ENCODE measurements around the gene CRIP3. TPM values are rescaled to one million over a fixed set of nuclear protein-coding genes. Genes with fewer than 3 reads are reported as not detected.

The CRIP3 gene
- total and polyA plus RNA-seq, 2 of the 13 experiments (the other 11 are each of a cell fraction or from before 2014, with no cell fraction given) = 6.3 to 9.3 TPM

DNA sequence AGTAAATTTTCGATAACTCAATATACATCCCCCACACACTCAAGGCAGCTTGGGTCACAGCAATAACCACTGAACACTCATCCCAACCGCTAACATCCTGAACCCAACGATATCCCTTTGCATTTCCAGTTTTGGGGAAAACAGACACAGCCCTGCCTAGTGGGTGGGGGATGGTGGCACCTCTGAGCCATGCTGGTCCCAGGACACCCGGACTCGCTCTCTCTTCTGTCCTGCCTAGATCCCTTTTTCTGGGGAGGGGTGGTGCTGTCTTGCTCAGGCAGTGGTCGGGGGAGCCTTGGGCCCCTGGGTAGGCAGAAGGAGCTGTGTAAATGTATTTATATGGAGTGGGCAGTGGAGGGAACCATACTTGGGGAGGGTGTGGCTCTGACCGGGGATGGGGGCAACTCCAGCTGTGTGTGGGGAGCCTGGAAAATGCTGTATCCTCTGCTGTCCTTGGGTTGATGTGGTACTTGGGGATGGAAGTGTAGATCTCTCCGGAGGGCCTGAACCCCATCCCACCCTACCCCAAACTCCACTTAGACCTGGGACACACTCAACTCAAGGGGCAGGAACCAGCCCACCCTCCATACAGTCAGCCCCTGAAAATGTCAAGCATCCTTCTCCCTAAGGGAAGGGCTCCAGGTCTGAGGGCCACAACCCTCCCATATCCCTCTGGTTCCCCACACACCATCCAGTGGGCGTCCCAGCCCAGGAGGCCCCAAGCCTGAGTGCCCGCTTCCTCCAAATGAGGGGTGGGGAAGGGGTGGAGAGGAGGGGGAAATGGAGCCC lies 34.3 kb downstream of the CRIP3 start (continued):
- TF ChIP-seq TIGD3 (CRISPR knock-in tag; IDR thresholded peaks at IDR 0.05; ENCODE audit: borderline replicate concordance) (no peak), ARID4A (CRISPR knock-in tag; IDR thresholded peaks at IDR 0.05; ENCODE audit: borderline replicate concordance) (no peak), IRF2 (CRISPR knock-in tag; IDR thresholded peaks at IDR 0.05) (no peak), MEIS1 (CRISPR knock-in tag; IDR thresholded peaks at IDR 0.05; ENCODE audit: borderline replicate concordance) (no peak), ZNF260 (CRISPR knock-in tag; IDR thresholded peaks at IDR 0.05; ENCODE audit: borderline replicate concordance, low read depth) (no peak), ZBTB33 (CRISPR knock-in tag; IDR thresholded peaks at IDR 0.05) (peak; percentile 91), PBX2 (CRISPR knock-in tag; IDR thresholded peaks at IDR 0.05) (no peak), ZNF772 (CRISPR knock-in tag; IDR thresholded peaks at IDR 0.05) (no peak), SRSF9 (IDR thresholded peaks at IDR 0.05; ENCODE audit: borderline replicate concordance, insufficient read depth, low read depth, low read length, poor library complexity, severe bottlenecking) (no peak), HOXA7 (CRISPR knock-in tag; IDR thresholded peaks at IDR 0.05) (no peak), KDM2A (CRISPR knock-in tag; IDR thresholded peaks at IDR 0.05; ENCODE audit: borderline replicate concordance, low read depth) (no peak), ZNF782 (CRISPR knock-in tag; IDR thresholded peaks at IDR 0.05; ENCODE audit: borderline replicate concordance) (no peak)
- TF ChIP-seq, protein P1, sequence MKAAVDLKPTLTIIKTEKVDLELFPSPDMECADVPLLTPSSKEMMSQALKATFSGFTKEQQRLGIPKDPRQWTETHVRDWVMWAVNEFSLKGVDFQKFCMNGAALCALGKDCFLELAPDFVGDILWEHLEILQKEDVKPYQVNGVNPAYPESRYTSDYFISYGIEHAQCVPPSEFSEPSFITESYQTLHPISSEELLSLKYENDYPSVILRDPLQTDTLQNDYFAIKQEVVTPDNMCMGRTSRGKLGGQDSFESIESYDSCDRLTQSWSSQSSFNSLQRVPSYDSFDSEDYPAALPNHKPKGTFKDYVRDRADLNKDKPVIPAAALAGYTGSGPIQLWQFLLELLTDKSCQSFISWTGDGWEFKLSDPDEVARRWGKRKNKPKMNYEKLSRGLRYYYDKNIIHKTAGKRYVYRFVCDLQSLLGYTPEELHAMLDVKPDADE (CRISPR knock-in tag; IDR thresholded peaks at IDR 0.05) = no peak
